ENCODE results near the gene CHST15.

GRCh38 chr10:124094419-124094785 lies 1.0 kb upstream of the CHST15 start:
- TF ChIP-seq CTCF (IDR thresholded peaks at IDR 0.05) (no peak), POLR2A (IDR thresholded peaks at IDR 0.05) (no peak), EP300 (IDR thresholded peaks at IDR 0.05) (no peak), POLR2AphosphoS5 (IDR thresholded peaks at IDR 0.05) (no peak)
